Eye (tissue), 1 donor: ENCODE results near the gene FOSL1.
A peak's percentile ranks its signal among the peaks of the same experiment; 100 is the strongest.

Source experiments
- DNase-seq: peaks from one replicate; pipeline ENCODE4 v3.0.0-alpha.2; 2015

FOSL1 gene

GRCh38 chr11:65900125-65900898, at the start of gene FOSL1:
TSS of gene FOSL1 (minus strand) at chr11:65900388. CDS start at chr11:65900339, 49 bp downstream.
- DNase-seq: peak; percentile 74

- no peak for DNase-seq
Observed at GRCh38 chr11:65947603-65948125, 47.5 kb upstream of the FOSL1 start.

- DNase-seq: no peak
Observed at GRCh38 chr11:65947133-65947532, 46.9 kb upstream of the FOSL1 start.

GRCh38 chr11:65946655-65947054, 46.5 kb upstream of the FOSL1 start:
- DNase-seq: no peak

- DNase-seq: no peak
Observed at GRCh38 chr11:65945941-65946558, 45.9 kb upstream of the FOSL1 start.

GRCh38 chr11:65945430-65945911, 45.3 kb upstream of the FOSL1 start, which contains the start of gene TSGA10IP:
TSS of gene TSGA10IP (plus strand) at chr11:65945480. CDS start at chr11:65945676, 196 bp downstream.
- DNase-seq: peak; percentile 50

GRCh38 chr11:65944767-65945166, 44.6 kb upstream of the FOSL1 start:
- DNase-seq: no peak

- DNase-seq: no peak
Observed at GRCh38 chr11:65944191-65944590, 44.0 kb upstream of the FOSL1 start.

GRCh38 chr11:65942531-65942930, 42.3 kb upstream of the FOSL1 start:
- DNase-seq: no peak

GRCh38 chr11:65941720-65942310, 41.6 kb upstream of the FOSL1 start:
- no peak for DNase-seq

- DNase-seq: no peak
Observed at GRCh38 chr11:65937766-65938165, 37.6 kb upstream of the FOSL1 start.

GRCh38 chr11:65934014-65934413, 33.8 kb upstream of the FOSL1 start:
- DNase-seq: no peak

- DNase-seq: peak; percentile 54
Observed at GRCh38 chr11:65932558-65932919, 32.4 kb upstream of the FOSL1 start.

GRCh38 chr11:65931773-65932557, 31.8 kb upstream of the FOSL1 start:
- DNase-seq: no peak

- no peak for DNase-seq
Observed at GRCh38 chr11:65928667-65929066, 28.5 kb upstream of the FOSL1 start.

GRCh38 chr11:65927904-65928397, 27.8 kb upstream of the FOSL1 start:
- no peak for DNase-seq

GRCh38 chr11:65925397-65925796, 25.2 kb upstream of the FOSL1 start:
- DNase-seq: no peak

GRCh38 chr11:65922565-65922964, 22.4 kb upstream of the FOSL1 start:
- no peak for DNase-seq

GRCh38 chr11:65921876-65922275, 21.7 kb upstream of the FOSL1 start:
- DNase-seq: no peak

GRCh38 chr11:65921033-65921555, 20.9 kb upstream of the FOSL1 start:
- no peak for DNase-seq

- no peak for DNase-seq
Observed at GRCh38 chr11:65920372-65920802, 20.2 kb upstream of the FOSL1 start.
